HL-60/S4 treated with retinoic acid at 250 ng/mL for 4 days and 3 days (cell line): ENCODE results near the gene FCHSD2.
"Not testable (repeated sequence)": the region's sequence is repeated elsewhere in the genome, so short reads cannot be mapped to it uniquely, and the experiment has no call there.

Experiments used
- in situ Hi-C: fragments of 300-500 bp; cut with MboI; formaldehyde crosslinking; loops from 2 replicates; pipeline ENCODE4 v1.7.0; 2022; ENCODE audit warnings: low sequenced_read_pairs

The FCHSD2 gene

GRCh38 chr11:72811686-72812085, 330.4 kb downstream of the FCHSD2 start:
- in situ Hi-C loops = not testable (repeated sequence)

GRCh38 chr11:72808331-72808798, 333.8 kb downstream of the FCHSD2 start:
- in situ Hi-C loops = no loop called here

- in situ Hi-C loops = no loop called here
These were observed 334.3 kb downstream of the FCHSD2 start for GRCh38 chr11:72807792-72808191.

- in situ Hi-C loops = no loop called here
These were observed 335.0 kb downstream of the FCHSD2 start for GRCh38 chr11:72807021-72807693.

GRCh38 chr11:72806378-72806777, 335.7 kb downstream of the FCHSD2 start:
- in situ Hi-C loops = not testable (repeated sequence)

GRCh38 chr11:72805216-72805615, 336.9 kb downstream of the FCHSD2 start:
- in situ Hi-C loops = no loop called here

GRCh38 chr11:72802822-72803221, 339.3 kb downstream of the FCHSD2 start:
- in situ Hi-C loops = no loop called here

- in situ Hi-C loops = no loop called here
These were observed 342.7 kb downstream of the FCHSD2 start for GRCh38 chr11:72799441-72799840.

GRCh38 chr11:72798361-72798760, 343.8 kb downstream of the FCHSD2 start:
- in situ Hi-C loops = no loop called here

- in situ Hi-C loops = no loop called here
These were observed 348.4 kb downstream of the FCHSD2 start, which contains the start of gene STARD10 for GRCh38 chr11:72793425-72794367. Gene STARD10 (minus strand): TSS chr11:72794047. CDS start chr11:72781181, 12,866 bp downstream.

- in situ Hi-C loops = no loop called here
These were observed 349.1 kb downstream of the FCHSD2 start for GRCh38 chr11:72793076-72793424.

- in situ Hi-C loops = no loop called here
These were observed 349.6 kb downstream of the FCHSD2 start for GRCh38 chr11:72792437-72793021.

- in situ Hi-C loops = not testable (repeated sequence)
These were observed 350.9 kb downstream of the FCHSD2 start for GRCh38 chr11:72791228-72791627.

GRCh38 chr11:72789493-72790131, 352.5 kb downstream of the FCHSD2 start:
- in situ Hi-C loops = no loop called here

- in situ Hi-C loops = no loop called here
These were observed 353.9 kb downstream of the FCHSD2 start for GRCh38 chr11:72788241-72788640.

GRCh38 chr11:72787216-72788104, 354.7 kb downstream of the FCHSD2 start:
- in situ Hi-C loops = no loop called here
